ENCODE results near the gene MRM1. TPM values are rescaled to one million over a fixed set of nuclear protein-coding genes. Genes with fewer than 3 reads are reported as not detected.
A peak's percentile ranks its signal among the peaks of the same experiment; 100 is the strongest.

The MRM1 gene
- total RNA-seq, 1 experiment from 2014 or later, result 14.5 TPM

DNA sequence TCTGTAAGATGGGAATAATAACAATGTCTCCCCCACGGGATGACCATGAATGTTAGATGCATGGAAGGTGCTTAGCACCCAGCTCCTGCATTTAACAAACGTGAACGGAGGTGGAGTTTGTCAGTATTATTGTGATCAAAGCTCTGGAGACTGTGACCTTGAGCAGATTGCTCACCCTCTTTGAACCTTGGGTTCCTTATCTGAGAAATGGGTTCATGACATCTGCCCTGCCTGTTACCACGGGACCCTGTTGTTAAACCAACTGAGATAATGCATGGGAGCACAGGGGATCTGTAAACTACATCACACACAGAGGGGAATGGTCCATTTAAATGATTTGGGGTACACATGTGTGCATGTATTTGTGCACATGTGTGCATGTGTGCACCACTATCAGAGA lies 29.6 kb downstream of the MRM1 start:
- DNase-seq (ENCODE audit: low read depth), result no peak

DNA sequence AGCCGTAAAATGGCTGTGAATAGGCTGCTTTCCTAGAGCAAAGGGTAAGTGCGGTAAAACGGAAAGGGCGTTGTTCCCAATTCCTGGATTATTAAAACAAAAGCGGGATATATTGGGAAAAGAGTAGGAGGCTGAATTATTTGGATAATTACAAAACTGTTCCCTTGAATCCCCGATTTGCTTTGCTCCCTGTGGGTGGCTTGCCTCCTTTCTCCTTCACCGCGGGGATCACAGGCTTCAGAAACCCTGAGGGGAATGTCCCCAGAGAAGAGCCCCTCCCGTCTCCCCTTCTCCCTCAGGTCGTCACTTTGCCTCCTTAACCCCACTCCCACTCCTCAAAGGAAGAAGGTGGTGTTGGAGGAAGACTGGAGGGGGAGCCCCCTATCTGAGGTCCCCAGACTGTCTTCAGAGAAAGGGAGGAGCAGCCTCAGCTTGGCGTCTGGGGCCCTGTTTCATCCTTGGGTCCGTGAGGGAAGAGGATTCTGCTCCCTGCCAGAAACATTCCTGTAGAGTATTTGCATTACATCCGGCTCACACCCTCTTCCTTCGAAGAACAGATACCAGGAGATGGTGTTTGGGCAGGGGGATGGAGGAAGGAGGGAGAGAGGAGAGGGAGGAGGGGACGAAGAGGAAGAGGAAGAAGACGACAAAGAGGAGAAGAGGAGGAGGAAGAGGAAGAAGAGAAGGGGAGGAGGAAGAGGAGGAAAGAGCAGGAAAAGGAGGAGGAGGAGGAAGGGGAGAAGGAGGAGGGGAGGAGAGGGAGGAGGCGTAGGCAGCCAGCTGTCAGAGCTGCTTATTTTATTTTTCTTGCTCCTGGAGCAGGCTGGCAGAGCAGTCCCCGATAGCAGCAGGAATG lies 31.8 kb downstream of the MRM1 start:
- no peak for DNase-seq (ENCODE audit: low read depth)

DNA sequence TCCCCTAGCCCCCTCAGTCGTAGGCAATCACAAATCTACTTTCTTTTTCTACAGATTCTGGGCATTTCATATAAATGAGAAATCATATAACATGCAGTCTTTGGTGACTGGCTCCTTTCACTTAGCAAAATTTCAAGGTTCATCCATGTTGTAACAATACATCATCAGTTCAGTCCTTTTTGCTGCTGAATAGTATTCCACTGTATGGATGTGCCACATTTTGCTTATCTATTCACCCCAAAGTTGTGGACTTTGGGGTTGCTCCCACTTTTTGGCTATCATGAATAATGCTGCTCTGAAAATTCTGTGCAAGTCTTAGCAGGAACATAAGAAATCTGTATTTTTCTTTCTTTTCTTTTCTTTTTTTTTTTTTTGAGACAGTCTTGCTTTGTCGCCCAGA lies 39.0 kb downstream of the MRM1 start:
- no peak for DNase-seq (ENCODE audit: low read depth)

DNA sequence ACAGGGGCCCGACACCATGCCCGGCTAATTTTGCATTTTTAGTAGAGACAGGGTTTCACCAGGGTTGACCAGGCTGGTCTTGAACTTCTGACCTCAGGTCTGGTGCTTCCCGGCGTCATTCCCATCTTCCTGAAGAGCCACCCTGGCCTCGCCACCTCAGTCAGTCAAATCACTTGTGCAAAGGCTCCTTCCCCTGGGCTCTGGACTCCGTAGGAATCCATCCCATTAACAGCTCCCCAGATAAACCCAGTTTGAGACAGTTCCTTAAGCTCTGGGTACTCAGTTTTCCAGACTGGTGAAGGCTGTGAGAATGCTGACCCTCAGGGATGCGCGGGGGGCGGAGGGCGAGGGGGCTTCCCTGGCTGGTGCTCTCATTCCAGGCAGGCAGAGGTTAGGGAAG lies 39.5 kb downstream of the MRM1 start:
- no peak for DNase-seq (ENCODE audit: low read depth)

DNA sequence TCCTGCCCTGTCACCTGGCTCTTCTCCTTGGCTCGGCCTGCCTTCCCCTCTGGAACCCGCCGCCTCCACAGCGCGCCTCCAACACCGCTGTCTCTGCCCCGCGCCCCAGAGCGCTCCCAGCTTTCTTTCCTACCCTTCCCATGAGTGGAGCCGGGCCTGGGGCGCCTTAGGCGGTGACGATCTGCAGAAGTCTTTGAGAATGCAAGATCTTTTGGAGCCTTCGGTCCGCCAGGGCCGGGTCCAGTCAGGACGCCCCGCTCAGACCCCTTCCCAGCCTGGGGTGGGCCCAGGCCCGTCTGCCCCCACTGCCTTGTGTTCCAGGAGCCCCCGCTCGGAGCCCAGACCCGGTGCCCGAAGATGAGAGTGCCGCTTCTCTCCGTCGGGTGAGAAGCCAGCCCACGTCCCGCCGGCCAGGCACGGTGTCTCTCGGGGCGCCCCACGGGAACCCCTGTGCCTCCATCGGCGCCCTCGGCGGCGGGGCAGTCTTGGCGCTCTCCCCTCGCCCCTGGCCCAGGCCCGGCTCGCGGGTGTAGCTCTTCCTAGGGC lies 40.0 kb downstream of the MRM1 start:
- DNase-seq (ENCODE audit: low read depth), result no peak

DNA sequence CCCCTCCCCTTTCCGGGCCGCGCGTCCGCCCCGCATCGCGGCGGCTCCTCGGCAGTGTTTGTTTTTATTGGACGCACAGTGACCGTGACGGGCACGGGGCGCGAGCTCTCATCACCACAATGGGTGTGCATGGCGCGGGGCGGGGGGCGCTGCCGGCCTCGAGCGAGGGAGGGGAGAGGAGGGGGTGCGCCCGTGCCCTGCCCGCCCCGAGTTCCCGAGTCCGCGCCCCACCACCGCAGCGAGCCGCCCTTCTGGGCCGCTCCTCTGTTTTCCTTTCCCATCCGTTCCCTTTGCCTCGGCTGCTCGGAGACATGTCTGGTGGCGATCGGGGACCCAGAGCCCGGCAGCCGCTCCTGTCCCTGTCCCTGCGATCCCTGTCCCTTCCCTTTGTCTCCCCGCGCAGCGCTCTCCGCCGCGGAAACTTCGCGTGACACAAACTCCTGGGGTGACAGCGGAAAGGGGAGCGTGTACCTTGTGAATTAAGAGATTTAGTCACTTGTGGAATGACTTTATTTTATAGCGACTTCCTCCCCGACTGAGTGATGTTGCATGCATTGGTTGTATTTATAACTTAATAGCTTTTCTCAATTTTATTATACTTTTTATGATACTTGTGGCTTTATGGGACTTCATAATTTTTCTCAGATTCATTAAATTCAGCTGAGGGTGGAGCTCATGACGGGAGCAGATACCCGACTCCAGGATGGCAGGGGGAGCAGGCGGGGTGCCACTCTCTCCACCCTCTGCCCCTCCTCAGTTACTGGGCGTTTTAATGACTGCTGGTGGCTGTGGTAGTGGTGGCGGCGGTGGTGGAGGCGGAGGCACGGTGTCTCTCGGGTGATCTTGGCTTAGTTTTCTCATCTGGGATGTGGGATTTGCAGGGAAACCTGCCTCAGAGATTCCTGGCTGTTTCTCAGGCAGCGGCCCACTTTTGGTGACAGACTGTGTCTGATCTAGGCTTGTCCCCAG lies 40.8 kb downstream of the MRM1 start:
- no peak for DNase-seq (ENCODE audit: low read depth)

DNA sequence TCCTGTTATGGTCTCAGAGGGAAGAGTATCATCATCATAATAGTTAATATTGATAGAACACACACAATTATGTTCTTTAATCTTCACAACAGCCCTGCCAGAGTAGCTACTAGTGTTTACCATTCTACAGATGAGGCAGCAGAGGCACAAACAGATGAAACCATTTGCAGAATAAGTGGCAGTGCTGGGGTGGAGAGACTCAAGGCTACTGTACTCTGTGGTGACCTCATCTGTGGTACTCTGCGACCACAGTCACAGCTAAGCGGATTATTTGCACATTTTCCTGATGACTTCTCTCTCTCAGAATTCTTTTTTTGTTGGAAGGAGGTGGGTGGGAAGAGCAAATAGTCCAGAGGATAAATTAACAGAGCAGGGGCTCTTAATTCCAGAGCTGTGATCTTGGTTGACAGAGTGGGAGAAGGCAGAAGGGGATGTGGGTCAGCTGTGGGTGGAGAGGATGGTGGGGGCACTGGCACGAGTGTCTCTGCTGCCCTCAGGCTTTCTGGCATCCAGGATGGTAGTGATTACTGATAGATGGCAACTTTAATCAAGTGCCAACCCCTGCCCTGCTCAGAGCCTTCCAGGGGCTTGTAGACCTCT lies 41.8 kb downstream of the MRM1 start:
- no peak for DNase-seq (ENCODE audit: low read depth)

DNA sequence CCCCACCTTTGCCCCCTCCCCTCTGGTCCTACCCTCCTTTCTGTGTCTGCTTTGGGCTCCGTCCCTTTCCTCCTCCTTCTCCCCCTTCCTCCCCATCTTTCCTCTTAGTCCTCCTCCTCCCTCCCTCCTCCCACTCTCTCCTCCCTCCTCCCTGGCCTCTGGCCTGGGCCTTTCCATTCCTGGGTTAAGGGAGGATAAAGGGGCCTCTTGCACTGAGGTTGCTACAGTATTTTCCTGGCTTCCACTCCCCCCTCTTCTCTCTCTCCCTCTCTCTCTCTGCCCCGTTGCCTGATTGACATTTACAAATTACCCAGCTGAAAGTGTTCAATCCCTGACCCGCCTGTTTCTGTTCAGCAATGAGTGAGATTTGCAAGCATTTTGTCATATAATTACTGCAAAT lies 44.0 kb downstream of the MRM1 start:
- DNase-seq (ENCODE audit: low read depth), result no peak

DNA sequence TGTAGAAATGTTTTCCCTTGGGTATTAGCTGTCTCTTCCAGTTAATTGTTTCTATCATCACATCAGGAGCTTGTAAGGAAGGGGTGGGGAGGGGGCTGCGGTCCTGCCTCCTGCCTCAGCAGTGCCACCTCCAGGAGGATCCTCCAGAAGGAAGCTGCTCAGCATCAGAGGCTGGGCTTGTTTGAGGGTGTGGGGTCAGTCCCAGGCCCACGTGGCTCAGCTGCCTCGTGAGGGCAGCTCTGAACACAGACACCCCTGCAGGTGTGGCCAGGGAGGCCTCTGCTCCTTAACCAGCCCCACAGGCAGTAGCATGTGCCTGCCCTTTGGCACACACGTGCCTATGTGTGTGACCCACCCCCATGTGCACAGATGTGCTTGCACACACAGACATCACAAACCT lies 46.3 kb downstream of the MRM1 start:
- no peak for DNase-seq (ENCODE audit: low read depth)

DNA sequence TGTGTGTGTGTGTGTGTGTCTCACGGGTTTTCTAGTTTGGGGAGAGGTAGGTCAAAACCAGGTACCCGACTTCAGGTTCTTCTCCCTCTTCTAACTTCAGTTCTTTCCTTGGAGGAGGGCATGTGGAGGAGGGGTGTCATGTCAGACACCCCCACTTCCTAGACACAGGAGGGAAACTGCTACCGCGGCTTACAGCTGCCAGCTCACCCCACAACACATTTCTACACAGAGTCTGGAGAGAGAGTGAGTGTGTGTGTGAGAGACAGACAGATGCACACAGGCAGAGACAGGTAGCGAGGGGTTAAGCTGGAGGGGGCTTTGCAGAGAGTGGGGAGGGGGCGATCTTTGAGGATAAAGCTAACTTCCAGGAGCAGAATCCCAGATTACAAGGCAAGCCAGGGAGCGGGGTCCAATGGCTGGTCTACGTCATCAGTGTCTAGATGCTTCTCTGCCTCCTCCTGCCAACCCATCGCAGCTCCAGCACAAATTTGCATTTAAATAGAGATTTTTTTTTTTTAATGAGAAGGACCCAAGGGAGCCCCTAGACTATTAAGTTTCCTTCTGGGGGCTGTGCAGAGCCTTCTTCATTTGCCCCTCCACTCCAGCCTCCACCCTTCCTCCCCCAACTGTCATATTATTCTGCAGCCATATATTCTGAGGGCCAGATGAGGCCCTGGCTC lies 48.9 kb downstream of the MRM1 start:
- no peak for DNase-seq (ENCODE audit: low read depth)

DNA sequence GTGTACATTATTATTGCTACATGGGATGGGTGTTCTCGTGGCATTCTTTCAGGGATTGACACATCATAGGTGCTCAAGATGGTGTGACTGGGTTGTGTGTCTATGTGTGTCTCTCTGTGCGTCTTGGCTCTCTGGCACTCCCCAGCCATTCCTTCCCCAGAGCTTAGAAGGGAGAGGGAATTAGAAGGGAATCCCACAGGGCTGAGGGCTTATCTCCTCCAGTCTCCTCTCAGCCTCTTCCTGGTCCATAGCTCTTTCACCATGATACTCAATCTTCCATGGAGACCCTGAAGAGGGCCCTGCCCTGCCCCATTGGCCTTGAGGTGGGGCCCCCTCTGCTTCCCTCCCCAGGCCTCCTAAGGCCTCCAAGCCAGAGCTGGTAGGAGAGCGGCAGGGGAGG lies 52.0 kb downstream of the MRM1 start:
- DNase-seq (ENCODE audit: low read depth), result no peak

DNA sequence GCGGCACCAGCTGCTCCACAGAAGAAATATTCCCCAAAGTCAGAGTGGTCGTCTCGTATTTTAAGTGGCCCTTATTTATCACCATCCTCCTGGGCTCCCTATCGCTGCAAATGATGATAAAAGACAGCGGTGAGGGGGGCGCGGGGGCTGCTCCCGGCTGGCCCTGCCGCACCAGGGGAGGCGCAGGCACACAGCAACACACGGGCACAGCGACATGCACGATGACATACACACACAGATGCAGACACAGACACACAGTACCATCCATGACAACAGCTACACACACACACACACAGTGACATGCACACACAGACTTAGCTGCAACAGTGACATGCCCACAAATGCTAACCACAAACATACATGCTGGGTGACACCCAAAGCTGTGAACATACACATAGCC lies 52.5 kb downstream of the MRM1 start:
- no peak for DNase-seq (ENCODE audit: low read depth)

DNA sequence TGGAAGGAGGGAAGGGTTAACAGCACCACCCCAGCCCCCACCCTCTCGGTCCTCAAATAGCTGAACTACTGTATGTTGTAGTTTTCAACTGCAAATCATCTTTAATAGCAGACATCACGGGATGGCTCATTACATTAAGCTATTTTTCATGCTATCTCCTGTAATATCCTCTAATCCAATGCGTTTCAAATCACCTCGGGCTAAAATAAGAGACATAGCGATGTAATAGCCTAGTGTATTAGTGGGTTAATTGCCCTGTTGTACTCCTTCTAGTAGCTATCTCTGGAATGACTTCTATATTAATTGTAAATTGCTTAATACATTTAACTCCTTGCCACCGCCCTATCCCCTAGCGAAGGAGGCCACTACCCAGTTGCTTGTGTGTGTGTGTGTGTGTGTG lies 54.3 kb downstream of the MRM1 start:
- no peak for DNase-seq (ENCODE audit: low read depth)

DNA sequence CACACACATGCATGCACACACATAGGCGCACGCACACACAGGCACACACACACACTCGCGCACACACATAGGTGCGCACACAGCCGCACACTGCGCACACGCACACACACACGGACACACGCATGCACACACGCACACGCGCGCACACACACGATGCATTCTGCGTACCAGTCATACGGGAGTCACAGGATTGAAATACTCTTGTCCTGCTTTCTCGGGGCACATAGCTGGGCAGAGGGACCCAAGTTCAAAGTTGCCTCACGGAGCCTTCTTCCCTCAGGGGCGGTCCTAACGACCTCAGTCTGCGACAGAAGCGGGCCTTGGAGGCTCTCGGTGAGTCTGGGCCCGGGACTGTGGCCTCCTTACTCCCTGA lies 56.0 kb downstream of the MRM1 start:
- no peak for DNase-seq (ENCODE audit: low read depth)

DNA sequence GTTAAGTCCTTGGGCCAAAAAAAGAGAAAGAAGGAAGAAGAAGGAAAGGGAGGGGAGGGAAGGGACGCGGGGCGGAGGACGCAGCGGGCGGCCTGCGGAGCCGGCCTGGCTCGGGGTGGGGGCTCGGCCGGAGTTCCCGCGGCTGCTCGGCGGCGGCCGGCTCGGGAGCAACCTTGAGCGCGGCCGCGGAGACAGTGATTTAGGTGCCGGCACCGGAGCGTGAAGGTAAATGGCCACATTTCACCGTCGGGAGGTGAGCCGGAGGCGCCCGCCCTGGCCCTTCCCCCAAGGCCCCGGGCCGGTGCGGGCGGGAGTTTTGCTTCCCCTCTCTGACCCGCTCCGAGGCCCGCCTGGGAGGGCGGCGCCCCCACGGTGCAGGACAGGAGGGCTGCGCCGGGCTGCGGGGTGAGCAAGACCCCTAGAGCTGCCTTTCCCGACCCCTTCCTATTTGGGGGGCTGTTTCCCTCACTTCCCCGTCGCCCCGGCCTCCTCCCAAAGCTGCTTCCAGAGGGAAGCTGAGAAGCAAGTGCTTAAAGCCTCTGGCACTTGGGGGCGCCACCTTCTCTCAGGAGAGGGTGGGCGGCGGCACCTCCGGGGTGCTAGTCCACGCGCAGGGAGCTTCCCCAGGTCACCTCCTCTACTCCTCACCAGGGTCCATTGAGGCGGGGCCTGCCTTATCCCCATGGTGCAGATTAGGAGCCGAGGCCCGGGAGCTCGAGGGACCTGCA lies 56.5 kb downstream of the MRM1 start:
- DNase-seq (ENCODE audit: low read depth), result peak; percentile 31

Other genes with a start within 250 kb of the MRM1 start
- not detected in 2 replicates for gene TBC1D3H, start 213.1 kb upstream of the MRM1 start, total RNA-seq (2014; rRNA removed; shearing (Covaris generic))
- gene ZNHIT3, start 114.9 kb upstream of the MRM1 start, total RNA-seq (2014; rRNA removed; shearing (Covaris generic)), result 56.0 and 61.0 TPM in 2 replicates
- 50.5 and 52.6 TPM in 2 replicates for gene MYO19, start 66.7 kb upstream of the MRM1 start, total RNA-seq (2014; rRNA removed; shearing (Covaris generic))
- gene PIGW, start 66.6 kb upstream of the MRM1 start, total RNA-seq (2014; rRNA removed; shearing (Covaris generic)), result 6.3 and 6.6 TPM in 2 replicates
- 34.7 and 36.6 TPM in 2 replicates for gene GGNBP2, start 56.7 kb upstream of the MRM1 start, total RNA-seq (2014; rRNA removed; shearing (Covaris generic))
- gene DHRS11, start 9.7 kb upstream of the MRM1 start, total RNA-seq (2014; rRNA removed; shearing (Covaris generic)), result 1.7 and 5.5 TPM in 2 replicates

Measured in Daoy (cell line).